Endothelial cell of umbilical vein (primary cell): ENCODE results near the gene PDE1A. TPM values are rescaled to one million over a fixed set of nuclear protein-coding genes. Genes with fewer than 3 reads are reported as not detected.

Experiments
- BruUV-seq: library from RNA; stranded (reverse); fragments of 400-500 nt; replicated peaks from 2 replicates; lab custom pipeline; 2021; lab: Mats Ljungman, UMichigan
- CTCF ChIA-PET: fragments of 300-600, 350-600 bp; sonication (Branson Sonifier 250); formaldehyde crosslinking; loops from one replicate; lab custom pipeline; 2021; ENCODE audit warnings: antibody characterized with exemption, inconsistent platforms; lab: Charles Lee
- POLR2A ChIA-PET: fragments of 300-600, 350-600 bp; sonication (Branson Sonifier 250); formaldehyde crosslinking; loops from one replicate; lab custom pipeline; 2021; ENCODE audit warnings: antibody characterized with exemption, inconsistent platforms; lab: Charles Lee
- DNase-seq: peaks from one replicate; pipeline ENCODE4 v3.0.0-alpha.2; 2011; ENCODE audit warnings: low read depth, low spot score
- FAIRE-seq: peaks from 2 replicates; lab custom pipeline; 2011; peaks lifted over from hg19 to GRCh38; lab: Jason Lieb, UNC
- H2AFZ ChIP-seq: 2 replicates; pipeline ENCODE4 v1.6.0; 2012; ENCODE audit warnings: low read depth, low read length, control low read depth, inconsistent platforms
- H3K27ac ChIP-seq: 2 replicates; pipeline ENCODE4 v1.5.1; 2011; ENCODE audit warnings: low read depth, mild to moderate bottlenecking, control low read depth, low read length, moderate library complexity; ENCODE audit not compliant: insufficient read depth
- H3K27me3 ChIP-seq, 2 experiments: 2 replicates each; pipeline versions ENCODE4 v1.6.0 to v1.6.1; 2011; ENCODE audit warnings: low read length in 2 of 2, mixed read lengths in 1 of 2; ENCODE audit not compliant: control insufficient read depth in 2 of 2, insufficient read depth in 2 of 2
- H3K36me3 ChIP-seq, 2 experiments: 2 replicates in 1 of 2; 3 replicates in 1 of 2; pipeline ENCODE4 v1.5.1; 2011; ENCODE audit warnings: low read length in 2 of 2, mild to moderate bottlenecking in 1 of 2, moderate library complexity in 1 of 2; ENCODE audit not compliant: control insufficient read depth in 2 of 2, insufficient read depth in 2 of 2; ENCODE audit errors: extremely low read depth in 1 of 2
- H3K4me1 ChIP-seq: 3 replicates; pipeline ENCODE4 v1.5.1; 2011; ENCODE audit warnings: mild to moderate bottlenecking, low read length; ENCODE audit not compliant: control insufficient read depth, insufficient read depth; ENCODE audit errors: extremely low read depth
- H3K4me2 ChIP-seq: 2 replicates; pipeline ENCODE4 v1.6.1; 2011; ENCODE audit warnings: low read length, control low read depth, mixed read lengths; ENCODE audit not compliant: insufficient read depth
- H3K4me3 ChIP-seq, 3 experiments: fragments of 200-600 bp in 1 of 3; sonication (generic), shearing (Covaris generic) in 1 of 3; replicated peaks in 1 of 3; 2 replicates each; pipeline ENCODE4 v1.5.1; 2011 to 2016; ENCODE audit warnings: control low read depth in 3 of 3, low read length in 3 of 3, mild to moderate bottlenecking in 2 of 3, inconsistent platforms in 1 of 3, low read depth in 1 of 3, moderate library complexity in 1 of 3; ENCODE audit not compliant: insufficient read depth in 1 of 3
- H3K79me2 ChIP-seq: 2 replicates; pipeline ENCODE4 v1.6.0; 2012; ENCODE audit warnings: low read length, inconsistent platforms; ENCODE audit not compliant: control insufficient read depth, insufficient read depth
- H3K9ac ChIP-seq: replicated peaks from 2 replicates; pipeline ENCODE3; 2011; ENCODE audit warnings: low read length, control low read depth; ENCODE audit not compliant: insufficient read depth; ENCODE audit errors: extremely low read depth
- H3K9me1 ChIP-seq: replicated peaks from 3 replicates; pipeline ENCODE4 v1.6.0; 2011; ENCODE audit warnings: mild to moderate bottlenecking, low read length; ENCODE audit not compliant: control insufficient read depth, insufficient read depth; ENCODE audit errors: extremely low read depth
- H3K9me3 ChIP-seq: replicated peaks from 2 replicates; pipeline ENCODE4 v1.5.1; 2012; ENCODE audit warnings: low read length, inconsistent platforms; ENCODE audit not compliant: control insufficient read depth, insufficient read depth
- H4K20me1 ChIP-seq: replicated peaks from 2 replicates; pipeline ENCODE3; 2011; ENCODE audit warnings: mild to moderate bottlenecking, low read length; ENCODE audit not compliant: control insufficient read depth, insufficient read depth; ENCODE audit errors: extremely low read depth
- CTCF ChIP-seq, 2 donors: IDR thresholded peaks; 1 replicate in 1 of 2; 2 replicates in 1 of 2; pipeline ENCODE4 v1.5.1; 2011; ENCODE audit warnings: low read length in 2 of 2, mild to moderate bottlenecking in 2 of 2, moderate library complexity in 2 of 2, control low read depth in 1 of 2, inconsistent platforms in 1 of 2, low read depth in 1 of 2; ENCODE audit not compliant: insufficient read depth in 1 of 2; ENCODE audit errors: extremely low read depth in 1 of 2
- EZH2 ChIP-seq: IDR thresholded peaks from 2 replicates; pipeline ENCODE4 v1.6.1; 2012; ENCODE audit warnings: borderline replicate concordance, low read depth, mild to moderate bottlenecking, moderate library complexity, low read length, inconsistent platforms; ENCODE audit not compliant: severe bottlenecking
- FOS ChIP-seq: IDR thresholded peaks from 2 replicates; pipeline ENCODE4 v1.6.1; 2011; ENCODE audit warnings: mild to moderate bottlenecking, low read length, moderate library complexity, borderline replicate concordance; ENCODE audit not compliant: insufficient read depth
- GATA2 ChIP-seq: IDR thresholded peaks from 2 replicates; pipeline ENCODE4 v1.7.0; 2011; ENCODE audit warnings: low read depth, mild to moderate bottlenecking, moderate library complexity, mixed read lengths, low read length; ENCODE audit not compliant: insufficient read length, insufficient read depth
- POLR2A ChIP-seq: IDR thresholded peaks from 2 replicates; pipeline ENCODE4 v1.6.1; 2012; ENCODE audit warnings: low read depth, mild to moderate bottlenecking, control low read depth, low read length
- POLR2AphosphoS5 ChIP-seq: IDR thresholded peaks from 2 replicates; pipeline ENCODE4 v1.6.1; 2012; ENCODE audit warnings: low read depth, mild to moderate bottlenecking, control low read depth, low read length, moderate library complexity; ENCODE audit not compliant: insufficient read depth
- dilution Hi-C: fragments of 300-500 bp; cut with MboI; formaldehyde crosslinking; loops from one replicate; pipeline ENCODE4 v1.15.0; 2019; ENCODE audit warnings: low sequenced_read_pairs; ENCODE audit not compliant: extremely low pct_ligation_motif_present
- intact Hi-C: fragments of 100-400 bp; cut with micrococcal nuclease; formaldehyde crosslinking; loops from one replicate; pipeline ENCODE4 v1.10.0; 2022
- polyA plus RNA-seq, 4 experiments: library from polyadenylated mRNA; depleted of rRNA in 3 of 4; stranded (reverse) in 3 of 4; unstranded in 1 of 4; fragments of >200 nt; gene quantifications; 2 replicates each; pipeline versions ENCODE4 v1.2.1 to v1.2.3, GENCODE V29; 2011 to 2012; ENCODE audit warnings: missing spikeins in 1 of 4
- total RNA-seq: library from RNA; stranded (reverse); gene quantifications from 2 replicates; pipeline ENCODE4 v1.2.3, GENCODE V29; 2021

Gene PDE1A
- total and polyA plus RNA-seq, 2 donors (not counting 3 experiments of a cell fraction or from before 2014, with no cell fraction given): 0.43 to 0.49 TPM

GRCh38 chr2:182410120-182410519, 16.7 kb downstream of the PDE1A start:
- ChIA-PET CTCF (no interaction called here), POLR2A (no interaction called here)
- H3K4me2 ChIP-seq: no peak overlapping the region
- no peaks in the 10 kb centered on the region for H4K20me1 ChIP-seq
- intact Hi-C loops (no loop called here), dilution Hi-C loops (no loop called here)
- no peak overlapping the region for H2AFZ ChIP-seq
- no peak for TF ChIP-seq FOS
- TF ChIP-seq CTCF (IDR thresholded peaks at IDR 0.05; ENCODE audit: extremely low read depth in 1 of 2, insufficient read depth in 1 of 2, low read depth in 1 of 2, low read length in 2 of 2): no peak
- TF ChIP-seq POLR2A: no peak
- no peak for TF ChIP-seq EZH2
- no peak for TF ChIP-seq GATA2
- no peak overlapping the region for H3K27ac ChIP-seq
- no peak overlapping the region for H3K4me3 ChIP-seq
- FAIRE-seq: no peak
- no peak overlapping the region for H3K9ac ChIP-seq
- H3K9me3 ChIP-seq: no peaks in the 10 kb centered on the region
- H3K36me3 ChIP-seq: no peaks in the 10 kb centered on the region
- no TSS peak for BruUV-seq
- peaks cover 5% of the 10 kb centered on the region for H3K4me1 ChIP-seq
- no peaks in the 10 kb centered on the region for H3K27me3 ChIP-seq
- H3K9me1 ChIP-seq: peaks cover 1% of the 10 kb centered on the region
- no peak for DNase-seq
- no peaks in the 10 kb centered on the region for H3K79me2 ChIP-seq

- TF ChIP-seq POLR2A (no peak), GATA2 (no peak), POLR2AphosphoS5 (no peak), CTCF (IDR thresholded peaks at IDR 0.05; ENCODE audit: extremely low read depth in 1 of 2, insufficient read depth in 1 of 2, low read depth in 1 of 2, low read length in 2 of 2) (no peak)
- Histone ChIP-seq H3K4me3 (no peak overlapping the region), H3K36me3 (no peaks in the 10 kb centered on the region), H3K9me3 (no peaks in the 10 kb centered on the region), H3K4me1 (peaks cover 20% of the 10 kb centered on the region), H3K27me3 (no peaks in the 10 kb centered on the region), H3K4me2 (no peak overlapping the region), H3K9ac (no peak overlapping the region), H3K27ac (no peak overlapping the region), H4K20me1 (no peaks in the 10 kb centered on the region), H3K79me2 (no peaks in the 10 kb centered on the region), H3K9me1 (no peaks in the 10 kb centered on the region), H2AFZ (no peak overlapping the region)
- dilution Hi-C loops: no loop called here
- ChIA-PET CTCF (interaction anchor here (1.2 to 1.6 kb wide), 3 partner anchors 12 to 219 kb away, joined by 3 to 4 read pairs (median 3); no protein-coding TSS in a partner anchor), POLR2A (no interaction called here)
- no peak for FAIRE-seq
- DNase-seq: no peak
- intact Hi-C loops: no loop called here
- no TSS peak for BruUV-seq
These were observed 20.6 kb downstream of the PDE1A start for GRCh38 chr2:182406221-182406620.
